NCI-H1417 treated with DMSO at 0.1 percent for 48 hours (cell line): ENCODE data around the gene EFNB2.

Experiments
- DNase-seq: peaks from one replicate; lab custom pipeline; 2025; lab: John Stamatoyannopoulos, UW

The EFNB2 gene

GRCh38 chr13:106535552-106536243 is at the start of gene EFNB2:
Gene EFNB2 (minus strand): TSS chr13:106535662. CDS start chr13:106534964, 698 bp downstream.
- peak; percentile 68 for DNase-seq

- no peak for DNase-seq
These were observed 45.8 kb upstream of the EFNB2 start for GRCh38 chr13:106581225-106581624.

GRCh38 chr13:106575896-106576295 is 40.4 kb upstream of the EFNB2 start:
- no peak for DNase-seq

- no peak for DNase-seq
These were observed 38.4 kb upstream of the EFNB2 start for GRCh38 chr13:106573868-106574267.

GRCh38 chr13:106573284-106573846 is 37.9 kb upstream of the EFNB2 start:
- DNase-seq = no peak

GRCh38 chr13:106570299-106570852 is 34.9 kb upstream of the EFNB2 start:
- no peak for DNase-seq

GRCh38 chr13:106569233-106570095 is 34.0 kb upstream of the EFNB2 start:
- DNase-seq = no peak

GRCh38 chr13:106568299-106569003 is 33.0 kb upstream of the EFNB2 start:
- DNase-seq = no peak

- DNase-seq = peak; percentile 89
These were observed 32.2 kb upstream of the EFNB2 start, which contains the start of gene ARGLU1 for GRCh38 chr13:106567474-106568298. Gene ARGLU1 (minus strand): TSS chr13:106568137. CDS start chr13:106567919, 218 bp downstream.

GRCh38 chr13:106566641-106567473 is 31.4 kb upstream of the EFNB2 start:
- no peak for DNase-seq

- DNase-seq = no peak
These were observed 29.8 kb upstream of the EFNB2 start for GRCh38 chr13:106565127-106565775.

- no peak for DNase-seq
These were observed 26.8 kb upstream of the EFNB2 start for GRCh38 chr13:106562301-106562700.

- DNase-seq = no peak
These were observed 26.2 kb upstream of the EFNB2 start for GRCh38 chr13:106561551-106562170.

GRCh38 chr13:106560821-106561220 is 25.4 kb upstream of the EFNB2 start:
- DNase-seq = no peak

GRCh38 chr13:106558527-106558926 is 23.1 kb upstream of the EFNB2 start:
- DNase-seq = no peak

GRCh38 chr13:106555631-106556328 is 20.3 kb upstream of the EFNB2 start:
- DNase-seq = no peak

GRCh38 chr13:106551751-106552150 is 16.3 kb upstream of the EFNB2 start:
- DNase-seq = no peak

GRCh38 chr13:106551350-106551749 is 15.9 kb upstream of the EFNB2 start:
- no peak for DNase-seq
